Effector memory CD4-positive, alpha-beta T cell (primary cell): Measurements from ENCODE around the gene AVEN.

Experiments used
- DNase-seq, 3 donors: peaks; one replicate each; pipeline ENCODE4 v3.0.0-alpha.2; 2020
- H3K27ac ChIP-seq: 2 replicates; pipeline ENCODE4 v1.7.0; 2013; ENCODE audit warnings: mild to moderate bottlenecking, low read length, moderate library complexity; ENCODE audit not compliant: insufficient read depth, poor library complexity, severe bottlenecking
- H3K27me3 ChIP-seq: replicated peaks from 2 replicates; pipeline ENCODE4 v1.7.0; 2013; ENCODE audit warnings: mild to moderate bottlenecking, low read length; ENCODE audit not compliant: insufficient read depth, control insufficient read depth, poor library complexity, severe bottlenecking
- H3K36me3 ChIP-seq: 2 replicates; pipeline ENCODE4 v1.7.0; 2013; ENCODE audit warnings: mild to moderate bottlenecking, low read length, moderate library complexity; ENCODE audit not compliant: control insufficient read depth, insufficient read depth
- H3K4me1 ChIP-seq: 2 replicates; pipeline ENCODE4 v1.7.0; 2013; ENCODE audit warnings: low read length, mild to moderate bottlenecking; ENCODE audit not compliant: control insufficient read depth, insufficient read depth, poor library complexity, severe bottlenecking
- H3K4me3 ChIP-seq: 2 replicates; pipeline ENCODE4 v1.7.0; 2013; ENCODE audit warnings: low read length, low read depth, mild to moderate bottlenecking; ENCODE audit not compliant: insufficient read depth, poor library complexity, severe bottlenecking
- H3K9me3 ChIP-seq: 2 replicates; pipeline ENCODE4 v1.7.0; 2013; ENCODE audit warnings: mild to moderate bottlenecking, low read length, moderate library complexity; ENCODE audit not compliant: control insufficient read depth
- total RNA-seq, 3 donors: gene quantifications; one replicate each; lab custom pipeline; 2026; lab: John Stamatoyannopoulos, UW

AVEN gene
- 9.9 to 11.8 (median 10.4) reads per million in 3 donors for total RNA-seq

DNA sequence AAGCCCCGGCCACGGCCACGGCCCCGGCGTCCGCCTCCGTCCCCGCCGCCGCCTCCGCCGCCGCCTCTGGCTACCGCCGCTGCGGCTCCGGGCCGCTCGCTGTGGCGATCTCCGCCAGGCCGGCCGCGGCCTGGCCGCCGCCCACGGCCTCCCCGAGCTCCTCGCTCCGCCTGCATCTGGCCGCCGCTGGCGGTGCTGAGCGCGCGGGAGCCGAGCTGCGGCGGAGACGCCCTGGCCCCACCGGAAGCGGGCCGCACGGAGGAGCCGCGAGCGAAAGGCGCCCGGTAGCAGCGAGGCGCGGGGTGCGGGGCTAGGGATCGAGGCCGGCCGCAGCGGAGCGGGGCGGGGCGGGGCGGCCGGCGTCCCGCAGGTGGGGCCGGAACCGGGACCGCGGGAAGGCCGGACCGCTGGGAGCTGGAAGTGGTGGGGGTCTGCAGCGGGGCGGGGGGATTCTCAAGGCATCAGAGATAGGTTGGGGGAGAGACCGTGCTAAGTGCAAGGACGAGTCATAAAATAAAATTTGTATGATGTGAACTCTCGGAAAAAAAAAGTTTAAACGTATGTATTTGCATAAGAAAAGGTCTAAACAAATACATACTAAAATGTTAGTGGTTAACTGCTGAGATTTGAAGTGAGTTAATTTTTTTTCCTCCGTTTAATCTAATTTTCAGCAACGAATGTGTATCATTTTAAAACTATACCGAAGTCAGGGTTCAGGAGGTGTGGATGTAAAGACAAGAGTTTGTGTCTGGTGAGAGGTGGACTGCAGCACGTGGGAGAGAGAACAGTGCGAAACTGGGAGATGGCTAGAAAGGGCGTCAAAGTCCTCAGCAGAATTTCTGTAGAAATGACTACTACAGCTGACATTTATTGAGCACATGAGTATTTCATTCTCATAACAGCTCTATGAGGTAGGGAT lies at the start of gene AVEN:
AVEN (minus strand) TSS at position 334 of the 919 bp plus-strand sequence; CDS start at position 176, 158 bp downstream.
- DNase-seq: peak; percentile 20 to 44 (median 24)
- peak within 1 kb of the TSS; percentile 62 for H3K4me3 ChIP-seq
- H3K27ac ChIP-seq: peak within 1 kb of the TSS; percentile 62
- H3K36me3 ChIP-seq: no peaks in the 10 kb centered on the region
- H3K9me3 ChIP-seq: no peaks in the 10 kb centered on the region
- no peaks in the 10 kb centered on the region for H3K4me1 ChIP-seq
- H3K27me3 ChIP-seq: no peaks in the 10 kb centered on the region

GRCh38 chr15:34085746-34086145 lies 46.7 kb upstream of the AVEN start:
- Histone ChIP-seq H3K27me3 (no peaks in the 10 kb centered on the region), H3K4me3 (no peak overlapping the region), H3K9me3 (no peaks in the 10 kb centered on the region), H3K4me1 (no peaks in the 10 kb centered on the region), H3K27ac (no peak overlapping the region), H3K36me3 (peaks cover 58% of the 10 kb centered on the region)
- DNase-seq: no peak

GRCh38 chr15:34084086-34084485 lies 45.1 kb upstream of the AVEN start:
- peaks cover 52% of the 10 kb centered on the region for H3K36me3 ChIP-seq
- H3K27me3 ChIP-seq: no peaks in the 10 kb centered on the region
- no peak overlapping the region for H3K27ac ChIP-seq
- no peaks in the 10 kb centered on the region for H3K9me3 ChIP-seq
- no peak overlapping the region for H3K4me3 ChIP-seq
- no peaks in the 10 kb centered on the region for H3K4me1 ChIP-seq
- no peak for DNase-seq

DNA sequence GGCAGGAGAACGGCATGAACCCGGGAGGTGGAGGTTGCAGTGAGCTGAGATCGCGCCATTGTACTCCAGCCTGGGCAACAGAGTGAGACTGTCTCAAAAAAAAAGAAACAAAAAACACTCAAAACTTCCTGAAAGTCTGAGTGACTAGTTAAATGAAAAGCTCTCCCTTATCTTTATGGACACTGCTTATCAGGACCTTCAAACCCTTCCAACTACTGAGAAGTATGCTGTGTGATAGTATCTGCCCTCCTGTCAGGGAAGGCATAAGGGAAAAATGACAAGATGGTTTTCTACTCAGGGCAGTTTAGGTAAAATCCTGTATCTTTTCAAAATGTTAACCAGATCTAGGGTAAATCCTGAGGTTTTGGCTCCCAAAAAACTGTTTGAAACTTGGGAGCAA lies 40.9 kb upstream of the AVEN start:
- no peak for DNase-seq
- no peak overlapping the region for H3K27ac ChIP-seq
- no peak overlapping the region for H3K4me3 ChIP-seq
- H3K36me3 ChIP-seq: peaks cover 18% of the 10 kb centered on the region
- H3K9me3 ChIP-seq: no peaks in the 10 kb centered on the region
- H3K27me3 ChIP-seq: no peaks in the 10 kb centered on the region
- no peaks in the 10 kb centered on the region for H3K4me1 ChIP-seq

- Histone ChIP-seq H3K27ac (no peak overlapping the region), H3K4me3 (no peak overlapping the region), H3K36me3 (peaks cover 12% of the 10 kb centered on the region), H3K27me3 (no peaks in the 10 kb centered on the region), H3K9me3 (no peaks in the 10 kb centered on the region), H3K4me1 (no peaks in the 10 kb centered on the region)
- DNase-seq: no peak
Observed at GRCh38 chr15:34078900-34079299, 39.9 kb upstream of the AVEN start.

- H3K27me3 ChIP-seq: no peaks in the 10 kb centered on the region
- no peaks in the 10 kb centered on the region for H3K9me3 ChIP-seq
- no peak overlapping the region for H3K4me3 ChIP-seq
- H3K36me3 ChIP-seq: no peaks in the 10 kb centered on the region
- no peak for DNase-seq
- H3K27ac ChIP-seq: no peak overlapping the region
- no peaks in the 10 kb centered on the region for H3K4me1 ChIP-seq
Observed at GRCh38 chr15:34076785-34077184, 37.8 kb upstream of the AVEN start.

DNA sequence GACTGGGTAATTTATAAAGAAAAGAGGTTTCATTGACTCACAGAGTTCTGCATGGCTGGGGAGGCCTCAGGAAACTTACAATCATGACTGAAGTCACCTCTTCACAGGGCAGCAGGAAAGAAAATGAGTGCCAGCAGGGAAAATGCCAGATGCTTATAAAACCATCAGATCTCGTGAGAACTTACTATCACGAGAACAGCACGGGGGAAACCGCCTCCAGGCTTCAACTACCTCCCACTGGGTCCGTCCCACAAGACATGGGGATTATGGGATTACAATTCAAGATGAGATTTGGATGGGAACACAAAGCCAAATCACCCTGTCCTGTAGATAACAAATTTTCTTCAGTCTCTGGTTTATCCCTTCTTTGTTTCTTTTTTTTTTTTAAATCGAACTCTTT lies 31.0 kb upstream of the AVEN start:
- Histone ChIP-seq H3K36me3 (no peaks in the 10 kb centered on the region), H3K27ac (no peak overlapping the region), H3K4me3 (no peak overlapping the region), H3K9me3 (no peaks in the 10 kb centered on the region), H3K4me1 (no peaks in the 10 kb centered on the region), H3K27me3 (no peaks in the 10 kb centered on the region)
- no peak for DNase-seq

DNA sequence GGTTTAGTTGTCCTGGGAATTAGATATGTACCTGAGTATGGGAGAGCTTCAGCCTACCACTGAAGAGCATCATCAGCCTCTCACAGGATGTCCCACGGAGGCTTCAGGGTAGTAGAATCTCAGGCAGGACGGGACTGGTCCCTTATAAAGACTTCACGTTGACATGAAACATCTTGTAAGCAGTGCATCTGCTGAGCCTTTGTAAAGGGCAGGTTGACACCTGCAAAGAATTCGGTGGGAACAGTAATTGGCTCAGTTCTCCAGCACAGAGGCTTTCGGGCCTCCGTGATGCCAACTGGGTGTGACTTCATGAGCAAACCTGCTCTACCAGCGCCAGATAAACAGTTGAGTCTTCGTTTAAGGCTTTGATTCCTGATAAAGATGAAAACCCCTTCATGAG lies 26.9 kb upstream of the AVEN start:
- no peak overlapping the region for H3K4me3 ChIP-seq
- H3K27ac ChIP-seq: no peak overlapping the region
- H3K27me3 ChIP-seq: no peaks in the 10 kb centered on the region
- H3K4me1 ChIP-seq: no peaks in the 10 kb centered on the region
- H3K36me3 ChIP-seq: no peaks in the 10 kb centered on the region
- no peak for DNase-seq
- no peaks in the 10 kb centered on the region for H3K9me3 ChIP-seq

GRCh38 chr15:34065261-34065660 lies 26.3 kb upstream of the AVEN start:
- Histone ChIP-seq H3K27me3 (no peaks in the 10 kb centered on the region), H3K27ac (no peak overlapping the region), H3K4me3 (no peak overlapping the region), H3K9me3 (no peaks in the 10 kb centered on the region), H3K4me1 (no peaks in the 10 kb centered on the region), H3K36me3 (no peaks in the 10 kb centered on the region)
- DNase-seq: no peak

GRCh38 chr15:34064438-34064837 lies 25.4 kb upstream of the AVEN start:
- no peaks in the 10 kb centered on the region for H3K4me1 ChIP-seq
- no peaks in the 10 kb centered on the region for H3K9me3 ChIP-seq
- H3K27me3 ChIP-seq: no peaks in the 10 kb centered on the region
- H3K4me3 ChIP-seq: no peak overlapping the region
- H3K36me3 ChIP-seq: no peaks in the 10 kb centered on the region
- no peak overlapping the region for H3K27ac ChIP-seq
- no peak for DNase-seq
